Activated CD4-positive, alpha-beta T cell treated with anti-CD3 and anti-CD28 coated beads for 24 hours (primary cell): ENCODE results near the gene SAMMSON.

Experiments
- DNase-seq, 2 donors: peaks; one replicate each; pipeline ENCODE4 v3.0.0-alpha.2; 2020; ENCODE audit warnings: low read depth in 2 of 2

The SAMMSON gene

GRCh38 chr3:70090322-70090913 lies 90.9 kb downstream of the SAMMSON start:
- DNase-seq, result no peak

GRCh38 chr3:70094197-70094596 lies 94.7 kb downstream of the SAMMSON start:
- no peak for DNase-seq

- no peak for DNase-seq
These were observed 95.7 kb downstream of the SAMMSON start for GRCh38 chr3:70095260-70095659.

- DNase-seq, result no peak
These were observed 97.0 kb downstream of the SAMMSON start for GRCh38 chr3:70096376-70097066.

GRCh38 chr3:70097084-70097483 lies 97.6 kb downstream of the SAMMSON start:
- no peak for DNase-seq

GRCh38 chr3:70108072-70108471 lies 108.5 kb downstream of the SAMMSON start:
- DNase-seq, result no peak

GRCh38 chr3:70108546-70108945 lies 109.0 kb downstream of the SAMMSON start:
- DNase-seq, result no peak

- no peak for DNase-seq
These were observed 110.5 kb downstream of the SAMMSON start for GRCh38 chr3:70110066-70110465.

- DNase-seq, result no peak
These were observed 111.9 kb downstream of the SAMMSON start for GRCh38 chr3:70111411-70111810.

- no peak for DNase-seq
These were observed 113.2 kb downstream of the SAMMSON start for GRCh38 chr3:70112751-70113150.

GRCh38 chr3:70114431-70114830 lies 114.9 kb downstream of the SAMMSON start:
- no peak for DNase-seq

GRCh38 chr3:70119879-70120278 lies 120.3 kb downstream of the SAMMSON start:
- no peak for DNase-seq
